ENCODE results near the gene RTP4.

- TF ChIP-seq EZH2 (IDR thresholded peaks at IDR 0.05) = no peak
- TF ChIP-seq POLR2AphosphoS5 (IDR thresholded peaks at IDR 0.05; ENCODE audit: borderline replicate concordance, low read depth, low read length) = no peak
- no peak for TF ChIP-seq FOXP2 (optimal IDR thresholded peaks at IDR 0.05; ENCODE audit: control extremely low read depth, extremely low read length, insufficient read depth)
These were observed 39.5 kb upstream of the RTP4 start for GRCh38 chr3:187328691-187329090.
